Urinary bladder (tissue), 4 donors: ENCODE results near the gene PLK3. TPM values are rescaled to one million over a fixed set of nuclear protein-coding genes. Genes with fewer than 3 reads are reported as not detected.
"Not testable (repeated sequence)": the region's sequence is repeated elsewhere in the genome, so short reads cannot be mapped to it uniquely, and the experiment has no call there.

ENCODE experiments used
- DNase-seq: peaks from one replicate; pipeline ENCODE4 v3.0.0-alpha.2; 2015; ENCODE audit errors: extremely low spot score
- H3K27ac ChIP-seq: one replicate; pipeline ENCODE4 v1.5.1; 2013; ENCODE audit warnings: low read depth, mild to moderate bottlenecking, moderate library complexity
- H3K36me3 ChIP-seq: one replicate; pipeline ENCODE4 v1.6.1; 2013; ENCODE audit warnings: mild to moderate bottlenecking, moderate library complexity; ENCODE audit not compliant: insufficient read depth
- H3K4me1 ChIP-seq: one replicate; pipeline ENCODE4 v1.6.1; 2013; ENCODE audit warnings: mild to moderate bottlenecking, moderate library complexity; ENCODE audit not compliant: insufficient read depth
- H3K4me3 ChIP-seq: one replicate; pipeline ENCODE4 v1.5.1; 2013; ENCODE audit warnings: low read depth, low read length
- WGBS: extraction: QIAGEN DNeasy Blood & Tissue Kit; methylation state at CpG from one replicate; pipeline ENCODE4 v1.1.7; 2013; 5-methylcytosine and 5-hydroxymethylcytosine counted together
- polyA plus RNA-seq: library from polyadenylated mRNA; stranded (reverse); fragments of 200-250 nt; gene quantifications from one replicate; pipeline ENCODE4 v1.2.3, GENCODE V29; 2013
- total RNA-seq: library from RNA; depleted of rRNA; stranded (reverse); fragments of >200 nt; gene quantifications from one replicate; pipeline ENCODE4 v1.2.3, GENCODE V29; 2014
- donor health status: healthy with polysubstance abuse.
- donor health status: healthy.

The PLK3 gene
- total and polyA plus RNA-seq, 2 donors = 4.7 to 16.0 TPM

GRCh38 chr1:44783697-44784093 is 16.5 kb upstream of the PLK3 start:
- whole genome bisulfite sequencing = 49% methylated on average over 8 of the region's 8 CpGs
- no peaks in the 10 kb centered on the region for H3K4me1 ChIP-seq
- peak overlapping the region; percentile 43 for H3K4me3 ChIP-seq
- DNase-seq = no peak
- no peak overlapping the region for H3K27ac ChIP-seq
- no peaks in the 10 kb centered on the region for H3K36me3 ChIP-seq

- no peak for DNase-seq
- no peaks in the 10 kb centered on the region for H3K36me3 ChIP-seq
- no peak overlapping the region for H3K27ac ChIP-seq
- no peaks in the 10 kb centered on the region for H3K4me1 ChIP-seq
- 7% methylated on average over 71 of the region's 71 CpGs for WGBS
- H3K4me3 ChIP-seq = peak overlapping the region; percentile 43
These were observed 15.8 kb upstream of the PLK3 start for GRCh38 chr1:44784094-44785028.

- H3K27ac ChIP-seq = no peak overlapping the region
- H3K4me3 ChIP-seq = no peak overlapping the region
These were observed 15.2 kb upstream of the PLK3 start for GRCh38 chr1:44785029-44785380.

GRCh38 chr1:44785501-44786137 is 14.6 kb upstream of the PLK3 start:
- 42% methylated on average over 11 of the region's 11 CpGs for WGBS
- Histone ChIP-seq H3K27ac (no peak overlapping the region), H3K36me3 (no peaks in the 10 kb centered on the region), H3K4me3 (no peak overlapping the region), H3K4me1 (no peaks in the 10 kb centered on the region)
- DNase-seq = no peak

More at GRCh38 chr1:44785029-44785380, 15.2 kb upstream of the PLK3 start:
- WGBS = 81% methylated on average over 6 of the region's 6 CpGs
- no peaks in the 10 kb centered on the region for H3K36me3 ChIP-seq
- H3K4me1 ChIP-seq = no peaks in the 10 kb centered on the region
- DNase-seq = no peak

- H3K36me3 ChIP-seq = no peaks in the 10 kb centered on the region
- no peak for DNase-seq
- 4% methylated on average over 49 of the region's 49 CpGs for WGBS
- H3K27ac ChIP-seq = peak overlapping the region; percentile 75
- H3K4me3 ChIP-seq = peak overlapping the region; percentile 34
- no peaks in the 10 kb centered on the region for H3K4me1 ChIP-seq
These were observed 13.9 kb upstream of the PLK3 start for GRCh38 chr1:44786138-44786840.

GRCh38 chr1:44786841-44787426 is 13.2 kb upstream of the PLK3 start:
- DNase-seq = no peak
- Histone ChIP-seq H3K4me1 (no peaks in the 10 kb centered on the region), H3K4me3 (no peak overlapping the region), H3K27ac (peak overlapping the region; percentile 40), H3K36me3 (no peaks in the 10 kb centered on the region)
- WGBS = 80% methylated on average over 9 of the region's 9 CpGs

- Histone ChIP-seq H3K36me3 (no peaks in the 10 kb centered on the region), H3K27ac (no peak overlapping the region), H3K4me1 (no peaks in the 10 kb centered on the region), H3K4me3 (no peak overlapping the region)
- 93% methylated on average over 10 of the region's 10 CpGs for WGBS
- no peak for DNase-seq
These were observed 12.7 kb upstream of the PLK3 start for GRCh38 chr1:44787506-44787905.

GRCh38 chr1:44788120-44788860 is 11.9 kb upstream of the PLK3 start, which contains the start of gene BEST4:
Gene BEST4, minus strand, starts transcription at chr1:44788170. Its CDS starts 465 bp downstream, at chr1:44787705.
- DNase-seq = no peak
- Histone ChIP-seq H3K4me3 (no peak within 1 kb of the TSS), H3K36me3 (no peaks in the 10 kb centered on the region), H3K4me1 (no peaks in the 10 kb centered on the region), H3K27ac (no peak within 1 kb of the TSS)
- WGBS = 84% methylated on average over 9 of the region's 9 CpGs

GRCh38 chr1:44790968-44791801 is 9.0 kb upstream of the PLK3 start:
- 61% methylated on average over 7 of the region's 7 CpGs for WGBS
- Histone ChIP-seq H3K27ac (no peak overlapping the region), H3K4me3 (no peak overlapping the region), H3K4me1 (no peaks in the 10 kb centered on the region), H3K36me3 (no peaks in the 10 kb centered on the region)
- no peak for DNase-seq

- Histone ChIP-seq H3K4me3 (no peak overlapping the region), H3K27ac (no peak overlapping the region), H3K4me1 (no peaks in the 10 kb centered on the region), H3K36me3 (no peaks in the 10 kb centered on the region)
- WGBS = 88% methylated on average over 9 of the region's 9 CpGs
- DNase-seq = no peak
These were observed 7.3 kb upstream of the PLK3 start for GRCh38 chr1:44792736-44793502.

GRCh38 chr1:44797886-44798285 is 2.3 kb upstream of the PLK3 start:
- 80% methylated on average over 8 of the region's 8 CpGs for WGBS

More at GRCh38 chr1:44797886-44798285, 2.3 kb upstream of the PLK3 start:
- not testable (repeated sequence) for H3K4me3 ChIP-seq, H3K4me1 ChIP-seq, DNase-seq, H3K27ac ChIP-seq, H3K36me3 ChIP-seq
